SU-DHL-6 (cell line): ENCODE measurements around the gene MIPEP.

Experiments used
- H2AFZ ChIP-seq: fragments of 200-600 bp; sonication (generic); 2 replicates; pipeline ENCODE4 v1.6.1; 2014; ENCODE audit warnings: low read depth, mild to moderate bottlenecking, moderate library complexity, mixed read lengths, antibody characterized with exemption, low read length; ENCODE audit not compliant: severe bottlenecking
- H3F3A ChIP-seq: fragments of 200-600 bp; shearing (Covaris generic); 2 replicates; pipeline ENCODE4 v1.6.0; 2016; ENCODE audit warnings: antibody characterized with exemption, mild to moderate bottlenecking; ENCODE audit not compliant: insufficient read depth
- H3K27ac ChIP-seq: fragments of 200-600 bp; sonication (generic); 2 replicates; pipeline ENCODE4 v1.5.1; 2016; ENCODE audit warnings: low read depth, mild to moderate bottlenecking, low read length, moderate library complexity, mixed read lengths
- H3K27me3 ChIP-seq: fragments of 200-600 bp; sonication (generic), shearing (Covaris generic); 2 replicates; pipeline ENCODE4 v1.6.0; 2014; ENCODE audit warnings: mild to moderate bottlenecking, low read length
- H3K36me3 ChIP-seq: fragments of 200-600 bp; sonication (generic); 2 replicates; pipeline ENCODE4 v1.6.1; 2014; ENCODE audit warnings: mild to moderate bottlenecking, low read length, mixed read lengths
- H3K4me2 ChIP-seq: fragments of 300-600, 200-600 bp; shearing (Covaris generic), sonication (generic); 2 replicates; pipeline ENCODE4 v1.6.0; 2014; ENCODE audit warnings: low read length, low read depth, mild to moderate bottlenecking; ENCODE audit not compliant: poor library complexity, severe bottlenecking
- H3K4me3 ChIP-seq: fragments of 200-600 bp; sonication (generic); 2 replicates; pipeline ENCODE4 v1.5.1; 2014; ENCODE audit warnings: antibody characterized with exemption, low read length, mild to moderate bottlenecking, mixed read lengths; ENCODE audit not compliant: insufficient read depth, poor library complexity, severe bottlenecking
- H3K79me2 ChIP-seq: fragments of 200-600 bp; sonication (generic); 2 replicates; pipeline ENCODE4 v1.6.1; 2014; ENCODE audit warnings: mild to moderate bottlenecking, low read length, moderate library complexity; ENCODE audit not compliant: insufficient read depth
- H3K9ac ChIP-seq: fragments of 200-600 bp; sonication (generic); 2 replicates; pipeline ENCODE4 v1.7.0; 2014; ENCODE audit warnings: mild to moderate bottlenecking, low read length
- H3K9me2 ChIP-seq: fragments of 200-600 bp; sonication (generic); replicated peaks from 2 replicates; pipeline ENCODE4 v1.6.1; 2014; ENCODE audit warnings: low read length; ENCODE audit not compliant: insufficient read depth
- H3K9me3 ChIP-seq: fragments of 200-600 bp; sonication (generic); 2 replicates; pipeline ENCODE4 v1.6.1; 2014; ENCODE audit warnings: low read length, mixed read lengths; ENCODE audit not compliant: insufficient read depth
- H4K20me1 ChIP-seq: fragments of 200-600 bp; sonication (generic); 2 replicates; pipeline ENCODE4 v1.6.1; 2014; ENCODE audit warnings: low read depth, mild to moderate bottlenecking, antibody characterized with exemption, low read length, moderate library complexity, mixed read lengths
- CTCF ChIP-seq: fragments of 200-600 bp; sonication (generic); IDR thresholded peaks from one replicate; pipeline ENCODE4 v1.5.1; 2017; ENCODE audit warnings: antibody characterized with exemption, mild to moderate bottlenecking, low read length, moderate library complexity; ENCODE audit not compliant: insufficient read depth, poor library complexity, severe bottlenecking
- EZH2phosphoT487 ChIP-seq: fragments of 200-600 bp; sonication (generic), shearing (Covaris generic); conservative IDR thresholded peaks from 2 replicates; pipeline ENCODE4 v1.6.1; 2018; ENCODE audit warnings: mild to moderate bottlenecking, antibody characterized with exemption, low read length, moderate library complexity, mixed read lengths

The MIPEP gene

GRCh38 chr13:23767838-23768237 is 121.4 kb downstream of the MIPEP start:
- no peak overlapping the region for H3K4me2 ChIP-seq
- H3K27ac ChIP-seq: no peak overlapping the region
- no peaks in the 10 kb centered on the region for H3F3A ChIP-seq

GRCh38 chr13:23766939-23767338 is 122.3 kb downstream of the MIPEP start:
- Histone ChIP-seq H4K20me1 (no peaks in the 10 kb centered on the region), H3K4me3 (no peak overlapping the region), H3K9me3 (no peaks in the 10 kb centered on the region), H3F3A (no peaks in the 10 kb centered on the region), H3K9me2 (no peaks in the 10 kb centered on the region), H3K9ac (no peak overlapping the region), H3K27me3 (no peaks in the 10 kb centered on the region), H2AFZ (no peak overlapping the region), H3K79me2 (no peaks in the 10 kb centered on the region), H3K27ac (no peak overlapping the region), H3K36me3 (no peaks in the 10 kb centered on the region), H3K4me2 (no peak overlapping the region)
- TF ChIP-seq EZH2phosphoT487 (no peak), CTCF (no peak)

More at GRCh38 chr13:23767838-23768237, 121.4 kb downstream of the MIPEP start:
- Histone ChIP-seq H3K9ac (no peak overlapping the region), H3K27me3 (no peaks in the 10 kb centered on the region), H3K9me2 (no peaks in the 10 kb centered on the region), H3K9me3 (no peaks in the 10 kb centered on the region), H2AFZ (no peak overlapping the region), H3K36me3 (no peaks in the 10 kb centered on the region), H3K79me2 (no peaks in the 10 kb centered on the region), H3K4me3 (no peak overlapping the region), H4K20me1 (no peaks in the 10 kb centered on the region)
- TF ChIP-seq CTCF: no peak
- TF ChIP-seq EZH2phosphoT487: no peak

- Histone ChIP-seq H3K27me3 (no peaks in the 10 kb centered on the region), H3K9ac (no peak overlapping the region), H3K4me3 (no peak overlapping the region), H3F3A (no peaks in the 10 kb centered on the region), H2AFZ (no peak overlapping the region), H3K4me2 (no peak overlapping the region), H3K27ac (no peak overlapping the region), H4K20me1 (no peaks in the 10 kb centered on the region), H3K79me2 (no peaks in the 10 kb centered on the region), H3K36me3 (no peaks in the 10 kb centered on the region), H3K9me3 (no peaks in the 10 kb centered on the region), H3K9me2 (no peaks in the 10 kb centered on the region)
- no peak for TF ChIP-seq CTCF
- TF ChIP-seq EZH2phosphoT487: no peak
Measured at GRCh38 chr13:23766283-23766682, 122.9 kb downstream of the MIPEP start.
